HG03064 (cell line): ENCODE measurements around the gene LRMDA.

ENCODE experiments used
- ATAC-seq: cut with Tn5 transposase; IDR thresholded peaks from one replicate; pipeline ENCODE4 v1.9.1; 2021; ENCODE audit warnings: low read depth; ENCODE audit not compliant: unreplicated experiment

LRMDA gene

DNA sequence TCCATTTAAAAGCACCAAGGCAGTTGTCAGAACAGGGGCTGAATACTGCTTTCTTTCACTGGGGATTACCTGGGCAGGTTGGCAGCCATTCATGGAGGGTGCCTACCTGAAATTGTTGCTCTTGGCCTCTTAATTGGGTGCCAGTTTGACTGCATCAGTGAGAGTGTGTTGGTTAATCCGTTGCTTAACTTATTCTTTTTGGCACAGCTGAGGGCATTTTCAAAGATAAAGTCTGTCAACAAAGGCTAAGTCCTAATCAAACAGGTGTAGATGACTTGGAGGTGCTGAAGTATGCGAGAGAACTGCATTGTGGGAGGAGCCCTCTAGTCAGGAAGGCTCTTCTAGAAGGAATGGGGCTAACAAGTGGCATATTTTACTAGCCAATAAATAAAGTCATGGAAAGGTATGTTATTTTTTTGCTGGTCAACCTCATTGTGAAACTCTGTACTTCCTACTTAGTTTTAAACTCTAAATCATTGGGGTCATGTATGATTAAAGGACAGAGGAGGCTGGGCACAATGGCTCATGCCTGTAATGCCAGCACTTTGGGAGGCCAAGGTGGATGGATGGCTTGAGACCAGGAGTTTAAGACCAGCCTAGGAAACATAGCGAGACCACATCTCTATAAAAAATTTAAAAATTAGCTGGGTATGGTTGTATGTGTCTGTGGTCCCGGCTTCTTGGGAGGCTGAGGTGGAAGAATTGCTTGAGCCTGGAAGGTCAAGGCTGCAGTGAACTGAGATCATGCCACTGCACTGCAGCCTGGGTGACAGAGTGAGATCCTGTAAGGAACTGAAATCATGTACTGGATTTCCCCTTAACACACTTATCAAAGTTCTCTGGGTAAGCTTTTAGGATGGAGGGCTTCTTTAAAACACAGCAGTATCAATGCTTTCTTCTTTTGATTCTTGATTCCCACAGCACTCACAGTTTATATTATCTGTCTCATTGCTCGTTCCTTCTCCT, 134.1 kb downstream of the LRMDA start:
- no peak for ATAC-seq

DNA sequence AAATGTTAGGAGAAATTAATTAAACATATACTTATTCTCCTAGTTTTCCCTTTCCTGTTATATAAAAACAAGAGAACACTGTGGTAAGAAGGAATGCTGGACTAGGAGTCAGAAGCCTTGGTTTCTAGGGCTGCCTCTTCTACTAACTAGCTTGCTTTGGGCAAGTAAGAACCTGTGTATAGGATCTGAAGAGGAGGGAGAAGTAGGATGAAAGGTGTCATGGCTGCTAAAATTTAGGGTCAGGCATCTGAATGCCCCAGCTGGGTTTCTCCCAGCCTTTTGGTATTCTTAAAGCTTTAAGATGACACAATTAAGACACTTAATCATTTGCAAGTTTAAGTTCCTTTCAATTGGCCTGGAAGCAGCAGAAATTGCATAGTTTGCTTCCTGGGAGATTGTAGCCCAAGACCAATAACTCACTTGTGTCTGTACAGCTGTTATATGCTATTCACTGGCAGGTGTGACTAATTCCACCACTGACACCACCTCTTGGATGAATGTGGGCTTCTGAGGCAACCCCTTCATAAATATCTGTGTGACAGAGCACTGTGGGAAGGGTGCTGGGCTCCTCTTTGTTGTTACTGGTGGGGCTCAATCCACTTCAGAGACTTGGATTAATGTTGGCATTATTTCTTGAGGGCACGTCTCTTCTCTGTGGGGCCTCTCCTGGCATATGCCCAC, 137.2 kb downstream of the LRMDA start:
- ATAC-seq: no peak

DNA sequence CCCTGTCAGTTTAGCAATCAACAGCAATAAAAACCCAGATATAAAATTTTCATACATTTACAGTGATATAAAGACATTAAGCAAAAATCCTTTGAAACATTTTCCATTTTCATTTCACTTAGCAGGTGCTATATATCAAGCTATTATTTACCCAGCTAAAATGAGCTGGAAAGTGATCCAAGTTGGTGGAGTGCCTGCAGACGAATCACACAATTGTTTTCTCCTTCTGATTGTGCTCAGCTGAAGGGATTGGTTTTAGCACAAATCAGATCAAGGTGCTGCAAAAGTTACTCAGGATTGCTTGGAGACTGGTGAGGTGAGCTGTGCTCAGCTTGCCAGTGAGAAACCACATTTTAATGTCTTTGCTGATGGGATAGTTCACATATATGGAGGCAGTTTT, 138.1 kb downstream of the LRMDA start:
- ATAC-seq: no peak

DNA sequence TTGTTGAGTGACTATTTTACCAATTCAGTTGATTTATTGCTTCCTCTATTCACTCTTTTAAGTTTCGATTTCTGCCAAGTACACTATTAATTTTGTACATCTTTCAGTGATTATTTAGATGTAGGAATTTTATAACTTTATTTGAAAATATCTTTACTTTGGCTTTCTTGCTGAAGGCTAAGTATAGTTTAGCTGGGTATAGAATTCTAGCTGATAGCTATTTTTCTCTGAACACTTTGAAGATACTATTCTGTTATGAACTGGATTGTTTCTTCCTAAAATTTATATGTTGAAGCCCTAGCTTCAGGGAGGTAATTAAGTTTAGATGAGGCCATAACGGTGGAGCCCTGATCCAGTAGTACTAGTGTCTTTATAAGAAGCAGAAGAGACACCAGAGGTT, 141.1 kb downstream of the LRMDA start:
- no peak for ATAC-seq

DNA sequence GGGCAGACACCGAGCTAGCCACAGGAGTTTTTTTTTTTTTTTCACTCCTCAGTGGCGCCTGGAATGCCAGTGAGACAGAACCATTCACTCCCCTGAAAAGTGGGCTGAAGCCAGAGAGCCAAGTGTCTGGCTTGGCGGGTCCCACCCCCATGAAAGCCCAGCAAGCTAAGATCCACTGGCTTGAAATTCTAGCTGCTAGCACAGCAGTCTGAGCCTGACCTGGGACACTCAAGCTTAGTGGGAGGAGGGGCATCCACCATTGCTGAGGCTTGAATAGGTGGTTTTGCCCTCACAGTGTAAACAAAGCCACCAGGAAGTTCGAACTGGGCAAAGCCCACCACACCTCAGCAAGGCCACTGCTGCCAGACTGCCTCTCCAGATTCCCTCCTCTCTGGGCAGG, 144.5 kb downstream of the LRMDA start:
- no peak for ATAC-seq

DNA sequence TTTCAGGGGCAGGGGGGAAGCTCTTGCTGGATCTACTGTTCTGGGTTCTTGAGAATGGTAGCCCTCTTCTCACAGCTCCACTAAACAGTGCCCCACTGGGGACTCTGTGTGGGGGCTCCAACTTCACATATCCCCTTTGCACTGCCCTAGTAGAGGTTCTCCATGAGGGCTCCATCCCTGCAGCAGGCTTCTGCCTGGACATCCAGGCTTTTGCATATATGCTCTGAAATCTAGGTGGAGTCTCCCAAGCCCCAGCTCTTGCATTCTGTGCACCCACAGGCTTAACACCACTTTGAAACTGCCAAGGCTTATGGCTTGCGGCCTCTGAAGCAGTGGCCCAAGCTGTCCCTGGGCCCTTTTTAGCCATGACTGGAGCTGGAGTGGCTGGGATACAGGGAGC, 150.7 kb downstream of the LRMDA start:
- no peak for ATAC-seq

DNA sequence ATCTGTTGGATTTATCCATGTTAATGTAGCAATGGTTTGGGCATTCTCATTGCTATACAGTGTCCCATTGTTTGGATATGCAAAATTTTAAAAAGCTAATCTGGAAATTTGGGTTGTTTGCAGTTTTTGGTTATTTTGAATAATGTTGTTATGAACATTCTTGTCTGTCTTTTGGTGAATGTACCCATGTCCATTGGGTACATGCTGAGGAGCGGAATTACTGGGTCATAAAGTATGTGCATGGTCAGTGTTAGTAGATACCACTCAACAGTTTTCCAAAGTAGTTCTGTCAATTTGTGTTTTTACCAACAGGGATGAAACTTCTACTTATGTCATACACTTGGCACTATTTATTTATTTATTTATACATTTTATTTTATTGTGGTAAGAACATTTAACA, 153.9 kb downstream of the LRMDA start:
- no peak for ATAC-seq

DNA sequence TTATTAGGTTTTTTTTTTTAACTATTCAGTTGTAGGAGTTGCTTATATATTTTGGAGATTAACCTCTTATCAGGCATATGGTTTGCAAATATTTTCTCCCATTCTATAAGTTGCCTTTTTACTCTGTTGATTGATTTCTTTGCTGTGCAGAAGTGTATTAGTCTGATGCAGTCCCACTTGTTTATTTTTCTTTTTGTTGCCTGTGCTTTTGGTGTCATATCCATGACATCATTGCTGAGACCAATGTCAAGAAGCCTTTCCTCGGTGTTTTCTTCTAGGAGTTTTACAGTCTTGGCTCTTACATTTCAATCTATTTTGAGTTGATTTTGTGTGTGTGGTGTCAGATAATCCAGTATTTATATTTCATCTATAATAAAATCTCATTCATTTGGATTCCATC, 155.4 kb downstream of the LRMDA start:
- ATAC-seq: no peak

DNA sequence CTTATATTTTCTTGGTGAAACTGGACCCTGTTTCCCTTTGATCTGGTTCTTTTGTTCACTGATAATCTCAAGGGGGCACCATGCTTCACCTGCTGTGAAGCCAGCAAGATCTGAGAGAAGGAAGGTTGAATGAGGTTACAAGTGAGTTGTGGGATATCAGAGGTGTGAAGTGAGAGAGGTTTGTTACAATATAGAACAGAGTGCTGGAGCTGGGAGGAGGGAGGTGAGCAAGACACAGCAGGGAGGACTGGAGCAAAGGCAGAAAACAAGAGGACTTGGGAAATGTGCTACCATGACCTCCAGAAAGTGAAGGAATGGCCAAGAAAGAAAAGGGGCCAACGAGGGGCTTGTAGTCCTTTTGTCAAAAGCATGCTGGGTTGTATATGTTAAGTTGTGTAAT, 156.6 kb downstream of the LRMDA start:
- no peak for ATAC-seq

DNA sequence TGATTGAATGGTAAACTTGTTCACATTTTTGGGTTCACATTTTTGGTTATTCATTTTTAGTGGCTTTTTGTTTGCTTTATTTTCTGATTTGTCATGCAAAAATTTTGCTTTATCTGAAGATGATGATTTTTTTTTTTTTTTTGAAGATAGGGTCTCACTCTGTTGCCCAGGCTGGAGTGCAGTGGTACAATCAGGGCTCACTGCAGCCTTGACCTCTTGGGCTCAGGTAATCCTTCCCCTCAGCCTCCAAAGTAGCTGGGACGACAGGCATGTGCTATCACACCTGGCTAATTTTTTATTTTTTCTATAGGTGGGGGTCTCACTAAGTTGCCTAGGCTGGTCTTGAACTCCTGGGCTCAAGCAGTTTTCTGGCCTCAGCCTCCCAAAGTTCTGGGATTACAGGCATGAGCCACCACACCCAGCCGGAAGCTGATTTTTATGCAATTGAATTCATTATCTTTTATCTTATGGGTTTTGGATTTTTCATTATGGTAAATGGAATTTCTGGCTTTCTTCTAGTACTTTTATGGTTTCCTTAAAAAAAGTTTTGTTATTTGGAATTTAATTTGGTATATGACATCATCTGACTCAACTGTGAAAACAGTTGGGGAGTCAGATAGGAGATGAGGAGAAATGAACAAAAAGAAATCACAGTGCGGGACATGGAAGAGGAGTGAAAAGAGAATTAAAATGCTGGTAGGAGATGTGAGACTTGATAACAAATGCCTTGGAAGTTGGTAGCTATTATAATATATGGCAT, 158.7 kb downstream of the LRMDA start:
- no peak for ATAC-seq

DNA sequence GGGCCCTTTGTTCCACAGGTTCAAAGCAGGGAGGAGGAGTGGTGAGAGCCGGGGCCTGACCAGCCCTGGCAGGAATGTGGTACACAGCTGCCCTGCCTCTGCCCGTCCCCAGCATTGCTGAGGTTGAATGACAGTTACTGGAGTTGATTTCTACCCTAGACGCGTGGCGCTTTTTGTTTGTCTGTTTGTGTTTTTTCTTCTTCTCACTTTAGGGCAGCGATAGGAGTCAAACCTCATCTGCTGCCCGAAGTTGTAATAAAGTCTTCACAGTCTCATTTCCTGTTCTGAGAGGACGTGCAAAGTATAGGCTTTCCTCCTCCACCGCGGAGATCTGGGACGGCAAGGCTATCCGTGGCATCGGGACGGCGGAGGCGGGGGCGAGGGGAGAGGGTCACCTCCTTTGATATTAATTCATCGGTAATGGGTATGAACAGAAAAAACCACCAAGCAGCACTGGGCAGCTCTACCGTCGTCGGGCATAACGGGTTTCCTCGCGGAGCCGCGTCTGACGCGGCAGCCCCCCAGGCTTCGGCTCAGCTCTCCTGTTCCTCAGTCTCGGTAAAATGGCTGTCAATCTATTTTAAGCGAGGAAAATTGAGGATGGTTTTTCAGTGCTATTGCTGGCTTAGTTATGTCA, 160.8 kb downstream of the LRMDA start:
- no peak for ATAC-seq

DNA sequence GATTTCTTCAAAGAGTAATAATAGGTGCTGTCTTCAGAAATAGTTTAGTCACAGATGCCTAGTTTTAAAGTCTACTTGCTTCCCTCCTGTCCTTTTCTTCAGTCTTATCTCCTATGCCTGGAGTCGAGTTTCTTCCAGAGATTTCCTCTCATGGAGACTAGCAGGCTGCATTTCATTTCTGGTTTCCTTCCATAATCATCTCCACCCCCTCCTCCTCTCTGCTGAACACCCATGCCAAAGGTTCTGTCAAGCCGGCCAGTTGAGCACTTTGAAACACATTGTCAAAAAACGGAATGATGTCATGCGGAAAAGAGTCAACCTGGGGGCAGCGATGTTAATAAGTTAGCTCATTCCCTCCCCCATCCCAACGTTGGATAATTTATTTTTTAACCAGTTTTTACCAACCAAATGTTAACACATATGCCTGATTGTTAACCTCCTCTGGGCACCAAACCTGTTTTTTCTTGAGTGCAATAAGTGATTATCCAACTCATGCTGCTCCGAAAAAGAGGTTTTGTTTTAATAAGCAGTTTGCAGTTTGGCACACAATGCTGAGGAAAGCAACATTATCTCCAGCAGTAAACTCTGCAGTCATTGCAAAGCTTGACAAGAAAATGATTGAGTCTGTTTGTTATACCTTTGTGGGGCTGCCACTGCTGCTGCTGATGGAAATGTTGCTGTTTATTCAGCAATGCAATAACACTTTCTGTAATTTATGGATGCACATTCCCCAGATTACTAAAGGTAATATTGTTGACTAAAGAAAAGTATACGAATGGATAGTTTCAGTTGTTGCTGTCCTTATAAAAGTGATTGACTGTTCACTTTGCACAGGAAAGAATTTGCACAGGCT, 161.6 kb downstream of the LRMDA start:
- no peak for ATAC-seq

DNA sequence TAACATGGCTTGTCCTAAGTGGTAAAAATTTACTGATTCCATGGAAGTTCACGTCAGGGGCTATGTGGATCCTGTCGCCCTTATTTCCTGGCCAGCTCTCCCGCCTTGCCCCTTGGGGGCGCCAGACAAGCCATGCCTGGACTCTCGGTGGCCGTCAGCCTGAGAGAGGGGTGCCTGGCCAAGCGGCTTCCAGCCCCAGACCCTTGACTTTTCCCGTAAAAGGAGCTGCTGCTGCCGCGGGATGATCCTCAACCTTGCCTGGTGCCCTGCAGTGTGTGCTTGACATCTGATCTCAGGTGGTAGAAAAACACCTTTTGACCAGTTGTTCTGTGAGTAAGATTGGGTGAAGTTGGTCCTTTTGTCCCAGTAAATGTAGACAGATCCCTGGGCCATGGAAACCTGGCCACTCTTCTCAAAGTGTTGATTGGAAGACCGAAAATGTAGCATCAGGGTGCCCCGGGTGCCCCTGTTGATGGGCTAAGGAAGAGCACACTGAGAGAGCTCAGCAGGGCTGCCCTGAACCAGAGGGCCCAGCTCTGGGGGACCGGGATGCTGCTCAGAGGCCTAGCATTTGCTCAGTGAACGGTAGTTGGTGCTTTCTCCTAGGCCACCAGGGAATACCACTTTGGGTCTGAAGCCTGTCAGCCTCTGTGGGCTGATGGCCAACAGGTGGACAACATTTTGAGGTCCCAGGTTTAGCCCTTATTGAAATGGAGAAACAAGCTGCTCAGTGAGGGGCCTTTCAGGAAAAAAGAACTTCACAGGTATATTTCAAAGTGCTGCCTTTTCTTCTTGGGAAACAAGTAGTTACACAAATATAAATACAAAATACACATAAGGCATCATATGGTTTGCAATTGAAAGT, 162.5 kb downstream of the LRMDA start:
- no peak for ATAC-seq

DNA sequence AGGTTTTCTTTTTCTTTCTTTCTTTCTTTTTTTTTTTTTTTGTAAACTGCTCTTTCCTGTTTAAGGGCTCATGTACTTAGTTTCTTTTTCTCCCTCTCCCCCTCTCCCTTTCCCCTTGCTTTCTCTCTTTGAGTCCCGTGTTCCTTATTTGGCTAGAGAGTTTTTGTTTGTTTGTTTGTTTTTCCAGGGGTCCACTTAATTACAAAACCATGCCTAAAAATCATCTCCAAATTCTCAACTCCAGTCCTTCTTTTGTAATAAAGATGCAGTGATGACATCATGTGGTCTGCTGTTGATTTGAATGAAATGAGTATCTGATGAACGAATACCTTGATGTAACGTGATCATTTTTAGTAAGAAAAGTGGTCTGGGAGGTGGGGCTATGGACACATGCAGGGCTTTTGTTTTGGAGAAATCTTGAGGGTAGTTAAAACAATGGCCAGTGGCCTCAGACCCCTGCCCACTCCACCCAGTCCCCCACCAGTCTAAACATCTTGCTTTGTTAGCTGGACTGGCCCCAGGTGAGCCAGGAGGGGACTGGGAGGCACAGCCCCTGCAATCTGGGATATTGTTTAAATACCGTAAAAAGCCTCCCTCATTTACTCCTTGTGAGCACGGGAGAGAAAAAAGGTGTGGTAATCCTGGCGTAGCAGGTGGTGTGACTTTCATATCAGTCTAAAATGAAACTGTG, 165.7 kb downstream of the LRMDA start:
- no peak for ATAC-seq

DNA sequence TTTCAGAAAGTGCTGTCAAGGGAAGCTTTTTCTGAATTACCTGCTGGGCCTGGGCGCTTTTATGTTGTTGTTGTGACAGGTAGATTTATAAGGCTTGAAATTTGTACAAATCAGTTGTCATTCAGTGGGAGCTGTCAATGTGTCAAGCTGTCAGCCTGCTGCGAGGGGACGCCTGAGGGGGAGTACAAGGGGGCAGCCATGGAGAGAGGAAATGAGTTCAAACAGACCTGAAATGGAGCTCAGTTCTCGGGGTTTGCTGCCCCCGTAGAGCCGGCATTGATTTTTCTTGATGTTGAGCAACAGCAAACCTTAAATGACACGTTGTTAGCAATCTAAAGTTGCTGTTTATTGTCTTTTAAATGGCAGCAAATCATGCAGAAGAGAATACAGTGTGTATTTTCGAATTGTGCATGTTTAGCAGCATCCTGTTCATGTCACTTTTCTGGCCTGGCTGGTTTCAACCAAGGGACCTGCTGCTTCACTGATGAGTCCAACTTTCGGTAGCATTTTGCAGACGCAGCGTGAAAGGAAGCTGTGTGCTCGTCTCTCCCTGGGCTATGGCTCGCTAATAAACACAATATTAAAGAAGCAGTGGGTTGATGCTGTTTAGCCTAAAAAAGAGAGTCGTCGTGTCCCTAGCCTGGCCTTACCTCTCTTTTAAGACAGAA, 166.5 kb downstream of the LRMDA start:
- no peak for ATAC-seq

DNA sequence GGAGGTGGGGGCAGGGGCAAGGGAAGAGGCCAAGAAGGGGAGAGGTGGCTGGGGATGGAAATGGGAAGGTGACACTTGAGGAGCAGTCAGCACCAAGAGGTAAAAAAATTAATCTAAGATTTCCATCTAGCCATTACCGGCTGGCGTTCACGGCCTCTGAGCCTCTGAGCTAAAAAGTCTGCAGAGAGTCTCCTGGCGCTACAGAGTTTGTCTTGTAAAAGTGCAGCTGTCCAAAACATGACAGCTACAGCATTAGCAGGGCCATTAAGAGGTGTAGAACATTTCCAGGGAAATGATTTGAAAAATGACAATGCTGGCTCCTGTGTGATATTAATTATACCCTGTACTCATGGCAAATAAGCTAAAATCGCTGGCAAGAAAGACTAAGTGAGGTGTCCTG, 167.6 kb downstream of the LRMDA start:
- no peak for ATAC-seq

DNA sequence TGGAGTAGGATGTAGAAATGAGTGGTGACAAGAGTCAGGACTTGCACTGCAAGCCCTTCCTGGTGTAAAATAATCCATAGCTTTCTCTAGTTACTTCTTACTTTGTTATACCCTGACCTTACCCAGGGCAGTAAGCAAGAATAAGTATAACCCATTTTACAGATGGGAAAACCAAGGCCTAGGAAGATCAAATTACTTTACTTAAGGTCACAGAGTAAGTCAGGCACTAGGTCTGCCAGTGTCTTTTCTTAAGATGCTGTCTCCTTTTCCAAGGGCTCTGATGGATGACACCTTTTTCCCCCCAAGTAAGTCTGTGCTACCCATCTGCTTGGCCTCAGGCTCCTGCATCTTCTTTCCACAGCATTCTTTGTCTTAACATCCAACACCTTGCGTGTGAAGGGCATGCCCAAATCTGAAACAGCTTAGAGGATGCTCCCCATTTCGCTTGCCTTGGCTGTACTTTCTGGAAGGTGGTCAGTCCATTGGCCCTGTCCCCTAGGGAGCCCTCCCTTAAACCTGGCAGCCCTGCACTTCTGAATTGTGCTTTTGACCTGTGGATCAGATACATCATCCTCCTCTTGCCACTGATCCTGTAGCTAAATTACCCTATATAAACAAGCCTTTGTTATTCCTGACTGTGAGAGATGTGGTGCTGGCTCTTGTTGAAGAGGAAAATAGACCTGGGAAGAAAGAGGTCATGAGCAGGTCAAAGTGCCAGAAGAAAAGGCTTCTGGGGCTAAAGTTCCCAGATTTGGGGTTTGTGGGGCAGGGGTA, 168.6 kb downstream of the LRMDA start:
- no peak for ATAC-seq
